GM19372 (cell line): ENCODE data around the gene PRDX6.
"Not testable (repeated sequence)": the region's sequence is repeated elsewhere in the genome, so short reads cannot be mapped to it uniquely, and the experiment has no call there.

ENCODE experiments used
- ATAC-seq: cut with Tn5 transposase; IDR thresholded peaks from one replicate; pipeline ENCODE4 v1.9.1; 2021; ENCODE audit warnings: mild to moderate bottlenecking, low read depth, moderate library complexity; ENCODE audit not compliant: unreplicated experiment

PRDX6 gene

DNA sequence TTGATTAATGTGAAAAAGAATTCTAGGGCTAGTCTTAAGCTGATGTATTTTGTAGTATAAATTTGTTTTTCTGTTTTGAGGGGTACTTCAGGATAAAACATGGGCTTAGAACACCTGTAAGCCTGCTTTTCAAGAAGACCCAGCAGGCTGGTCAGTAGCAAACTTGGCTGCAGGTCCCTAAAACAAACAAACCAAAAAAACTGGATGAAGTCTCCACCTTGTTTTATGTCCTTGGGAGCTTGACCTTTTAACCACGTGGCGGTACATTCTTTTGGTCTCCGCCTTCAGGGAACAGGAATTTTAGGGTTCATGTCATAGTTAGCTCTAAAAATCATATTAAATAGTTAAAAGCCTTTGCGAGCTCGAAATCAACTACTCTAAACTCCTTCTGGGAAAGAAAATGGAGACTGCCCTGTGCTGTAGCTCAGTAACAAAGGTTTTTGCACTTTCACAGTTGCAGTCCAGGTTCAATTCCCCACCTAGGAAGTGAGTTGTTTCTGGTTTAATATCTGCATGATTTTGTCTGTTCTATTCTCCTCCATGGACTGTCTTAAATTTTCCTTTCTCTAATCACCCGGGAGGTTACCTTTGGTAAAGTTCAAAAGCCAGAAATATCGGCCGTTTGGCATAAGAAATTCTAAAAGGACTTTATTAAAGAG, 18.6 kb downstream of the PRDX6 start:
- ATAC-seq = no peak

DNA sequence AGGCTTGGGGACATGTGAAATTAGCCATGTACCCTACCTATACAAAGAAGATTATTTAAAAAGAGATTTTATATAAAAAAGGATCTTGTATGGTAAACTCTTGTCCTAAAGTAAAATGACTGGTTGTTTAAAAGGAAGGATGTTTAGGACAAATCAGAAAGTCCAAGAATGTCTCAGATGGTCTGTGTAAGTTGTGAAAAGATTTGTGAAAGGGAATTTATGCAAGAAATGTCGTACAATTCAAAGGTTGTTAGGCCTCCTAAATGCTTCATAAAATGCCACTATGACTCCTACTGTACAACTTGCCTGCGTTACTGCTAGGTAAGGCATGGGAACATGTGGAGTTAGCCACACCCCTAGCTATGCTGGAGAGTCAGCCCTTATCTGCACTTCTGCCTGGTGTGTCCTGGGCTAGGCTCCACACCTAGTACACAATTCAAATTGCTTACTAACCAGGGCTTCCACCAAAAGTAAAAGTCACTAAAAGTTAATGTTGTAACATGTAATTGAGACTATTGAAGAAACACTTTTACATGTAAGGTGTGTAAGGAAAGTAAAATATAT, 19.7 kb downstream of the PRDX6 start:
- ATAC-seq = no peak

DNA sequence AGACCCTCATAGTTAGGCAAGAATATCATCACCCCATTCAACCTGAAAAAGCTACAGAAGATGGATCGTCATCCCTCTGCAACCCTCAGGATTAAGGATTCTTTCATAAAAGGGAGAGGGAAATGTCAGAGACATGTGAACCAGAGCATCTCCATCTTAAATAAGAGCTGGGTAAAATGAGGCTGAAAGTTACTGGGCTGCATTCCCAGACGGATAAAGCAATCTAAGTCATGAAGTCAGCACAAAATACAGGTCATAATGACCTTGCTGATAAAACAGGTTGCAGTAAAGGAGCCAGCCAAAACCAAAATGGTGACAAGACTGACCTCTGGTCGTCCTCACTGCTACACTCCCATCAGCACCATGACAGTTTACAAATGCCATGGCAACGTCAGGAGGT, 22.6 kb downstream of the PRDX6 start:
- no peak for ATAC-seq

DNA sequence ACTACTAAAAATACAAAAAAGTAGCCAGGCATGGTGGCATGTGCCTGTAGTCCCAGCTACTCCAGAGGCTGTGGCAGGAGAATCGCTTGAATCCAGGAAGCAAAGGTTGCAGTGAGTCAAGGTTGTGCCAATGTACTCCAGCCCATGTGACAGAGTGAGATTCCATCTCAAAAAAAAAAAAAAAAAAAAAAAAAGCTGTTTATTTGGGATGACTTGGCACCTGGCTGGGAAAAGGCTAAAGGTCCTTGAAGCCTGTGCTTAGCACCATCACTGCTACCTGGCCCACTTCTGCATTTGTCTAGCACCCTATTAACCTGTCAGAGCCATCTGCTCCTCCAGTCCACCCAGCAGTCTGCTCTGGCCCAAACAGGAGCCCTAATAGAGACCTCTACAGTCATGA, 25.0 kb downstream of the PRDX6 start:
- ATAC-seq = no peak

DNA sequence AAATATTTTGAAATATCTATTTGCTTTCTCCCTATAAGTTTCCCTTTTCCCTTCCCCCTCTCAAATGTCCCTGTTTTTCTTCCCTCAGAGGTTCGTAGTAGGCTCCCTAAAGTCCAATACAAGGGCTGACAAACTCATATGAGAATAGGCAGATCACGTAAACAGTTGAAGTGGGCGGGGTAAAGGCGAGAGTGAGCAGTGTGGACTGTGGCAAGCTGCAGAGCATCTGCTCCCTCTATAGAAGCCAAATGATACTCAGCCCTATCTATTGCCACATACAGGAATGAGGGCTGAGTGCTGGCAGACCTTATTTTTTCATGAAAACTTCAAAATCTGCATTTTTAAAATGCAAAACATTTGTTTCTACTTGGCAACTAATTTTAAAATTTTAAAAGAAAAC, 26.3 kb downstream of the PRDX6 start:
- no peak for ATAC-seq

DNA sequence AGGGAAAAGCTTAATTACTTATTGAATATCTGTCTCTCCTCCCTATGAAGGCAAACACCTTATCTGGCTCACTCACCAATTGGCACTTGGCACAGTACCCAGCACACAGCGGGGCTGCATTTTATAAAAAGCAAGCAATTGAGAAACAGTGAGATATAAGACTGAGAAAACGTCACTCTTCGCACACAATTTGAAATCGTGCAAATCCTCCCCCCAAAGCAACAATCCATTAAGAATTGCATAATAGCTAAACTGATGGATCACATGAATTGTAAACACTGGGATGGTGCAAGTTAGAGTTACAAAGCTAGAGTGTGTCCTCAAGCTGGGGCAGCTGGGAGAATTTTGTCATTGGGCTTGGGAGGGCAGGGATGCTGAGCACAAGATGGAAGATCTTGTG, 27.1 kb downstream of the PRDX6 start:
- no peak for ATAC-seq

DNA sequence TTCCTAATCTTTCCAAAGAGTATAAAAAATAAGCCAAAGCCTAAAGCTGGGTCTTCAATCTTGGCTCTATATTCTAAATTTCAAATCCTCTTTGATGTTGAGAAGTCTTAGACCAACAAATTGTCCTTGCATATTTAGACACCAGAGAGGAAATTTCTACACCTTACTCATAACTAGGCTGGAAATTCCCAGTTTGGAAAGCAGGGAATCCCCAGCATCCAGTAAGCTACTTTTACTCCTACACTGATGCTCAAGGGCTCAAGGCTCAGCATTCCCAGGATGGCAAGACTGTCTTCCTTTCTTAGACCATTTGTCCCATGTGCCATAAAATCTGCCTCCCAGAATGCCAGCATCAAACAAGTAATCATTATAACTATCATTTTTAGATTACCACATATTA, 28.3 kb downstream of the PRDX6 start:
- no peak for ATAC-seq

DNA sequence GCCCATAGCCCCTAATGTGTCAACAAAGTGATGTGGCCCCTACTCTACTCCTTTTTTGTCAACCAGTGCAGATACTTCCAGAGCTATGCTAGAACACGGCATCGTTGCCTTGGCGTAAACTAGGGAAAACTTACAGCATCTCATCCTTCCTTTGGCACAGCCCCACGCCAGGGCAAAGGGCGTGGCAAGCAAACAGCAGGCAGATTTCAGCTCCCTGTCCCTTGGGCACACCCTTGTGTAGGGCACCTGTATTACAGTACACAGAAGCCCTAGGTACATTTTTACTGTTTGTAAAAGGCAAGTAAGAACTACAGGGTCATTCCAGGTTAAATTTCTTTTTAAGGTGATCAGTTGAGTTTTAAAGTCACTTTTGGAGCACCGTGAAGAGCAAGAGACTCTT, 29.3 kb downstream of the PRDX6 start:
- no peak for ATAC-seq

DNA sequence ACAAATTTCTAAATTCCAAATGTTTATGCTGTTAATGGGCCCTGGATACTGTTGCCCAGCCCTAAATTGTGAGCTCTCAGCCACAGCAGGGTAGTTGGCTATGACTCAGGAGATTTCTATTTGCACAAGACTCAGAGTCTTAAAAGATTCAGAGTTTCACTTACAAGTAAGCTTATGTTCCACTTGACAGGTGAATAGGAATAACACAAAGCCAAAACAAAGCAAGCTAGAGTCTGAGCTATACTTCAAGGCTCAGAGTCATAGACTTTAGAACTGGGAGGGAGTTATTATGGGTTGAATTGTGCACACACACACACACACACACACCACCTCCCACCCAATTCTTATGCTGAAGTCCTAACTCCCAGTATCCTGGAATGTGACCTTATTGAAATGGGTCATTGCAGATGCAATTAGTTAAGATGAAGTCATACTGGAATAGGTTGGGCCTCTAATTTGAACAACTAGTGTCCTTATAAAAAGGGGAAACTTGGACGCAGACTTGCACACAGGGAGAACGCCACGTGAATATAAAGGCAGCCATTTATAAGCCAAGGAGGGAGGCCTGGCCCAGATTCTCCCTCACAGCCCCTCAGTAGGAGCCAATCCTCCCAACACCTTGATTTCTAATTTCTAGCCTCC, 30.2 kb downstream of the PRDX6 start:
- ATAC-seq = no peak

DNA sequence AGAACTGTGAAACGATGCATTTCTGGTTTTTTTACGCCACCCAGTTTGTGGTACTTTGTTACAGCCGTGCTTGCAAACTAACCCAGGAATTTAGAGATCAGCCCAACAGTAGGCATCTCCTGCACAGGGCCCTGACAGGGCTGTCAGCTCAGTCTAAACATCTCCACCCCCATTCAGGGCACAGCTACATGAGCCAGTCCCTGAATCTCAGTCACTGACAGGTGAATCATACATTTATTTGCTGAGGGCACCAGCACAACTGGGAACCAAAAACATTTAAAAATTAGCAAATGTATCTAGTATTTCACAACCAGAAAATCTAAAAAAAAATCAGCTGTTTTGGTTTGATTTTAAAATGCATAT, 30.7 kb downstream of the PRDX6 start:
- no peak for ATAC-seq

DNA sequence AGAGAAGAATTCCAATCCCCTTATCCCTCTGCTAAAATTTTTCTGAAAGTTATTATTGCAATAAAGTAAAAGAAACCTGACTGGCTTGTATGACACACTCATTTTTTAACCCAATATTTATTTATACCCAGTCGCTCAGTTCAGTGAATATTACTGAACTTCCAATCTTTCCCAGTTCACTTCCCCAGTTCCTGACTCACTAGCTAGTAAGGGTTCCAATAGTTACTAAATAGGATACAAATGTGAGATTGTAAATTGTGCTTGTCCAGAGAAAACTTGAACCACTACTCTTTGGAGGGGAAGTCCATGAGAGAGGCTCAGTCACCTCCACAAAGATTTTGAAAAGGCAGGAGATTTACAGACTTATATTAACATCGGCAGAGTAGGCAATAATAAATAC, 31.4 kb downstream of the PRDX6 start:
- ATAC-seq = no peak

DNA sequence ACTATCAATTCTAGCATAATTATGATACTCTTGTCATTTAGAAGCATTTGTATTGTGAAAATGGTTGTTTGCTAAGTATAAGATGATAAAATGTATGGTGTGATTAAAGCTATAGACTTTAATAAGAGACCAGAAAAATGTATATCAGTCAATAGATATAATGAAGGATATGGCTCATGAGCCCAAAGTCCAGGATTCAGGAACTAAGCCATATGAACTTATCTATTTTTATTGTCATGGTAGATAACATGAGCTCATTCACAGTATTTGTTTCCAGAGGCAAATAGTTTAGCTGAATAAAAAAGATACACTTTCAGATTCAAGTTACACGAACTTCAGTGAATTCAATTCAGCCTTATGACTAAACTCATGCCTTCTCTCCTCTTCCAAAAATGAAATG, 32.7 kb downstream of the PRDX6 start:
- ATAC-seq = no peak

DNA sequence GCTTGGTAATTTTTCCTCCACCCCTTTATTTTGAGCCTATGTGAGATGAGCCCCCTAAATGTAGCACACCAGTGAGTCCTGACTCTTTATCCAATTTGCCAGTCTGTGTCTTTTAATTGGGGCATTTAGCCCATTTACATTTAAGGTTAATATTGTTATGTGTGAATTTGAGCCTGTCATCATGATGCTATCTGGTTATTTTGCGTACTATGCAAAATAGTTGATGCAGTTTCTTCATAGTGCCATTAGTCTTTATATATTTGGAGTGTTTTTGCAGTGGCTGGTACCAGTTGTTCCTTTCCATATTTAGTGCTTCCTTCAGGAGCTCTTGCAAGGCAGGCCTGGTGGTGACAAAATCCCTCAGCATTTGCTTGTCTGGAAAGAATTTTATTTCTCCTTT, 37.4 kb downstream of the PRDX6 start:
- not testable (repeated sequence) for ATAC-seq

DNA sequence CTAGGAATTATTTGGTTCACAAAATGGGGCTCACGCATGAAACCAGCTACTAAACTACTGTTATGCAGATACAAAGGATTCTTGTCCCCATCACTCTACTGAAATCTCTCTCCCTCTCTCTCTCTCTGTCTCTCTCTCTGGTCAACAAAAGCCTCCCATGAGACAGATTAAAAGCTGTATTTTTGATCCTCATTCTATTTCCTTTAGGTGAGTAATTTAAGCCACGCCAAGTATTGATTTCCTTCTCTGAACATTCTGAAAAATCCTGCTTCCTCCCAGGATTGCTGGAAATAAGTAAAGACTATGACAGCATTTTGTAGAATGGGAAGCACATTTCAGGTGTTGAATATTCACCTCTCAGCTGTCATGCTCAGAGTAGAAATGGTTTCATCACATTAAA, 43.7 kb downstream of the PRDX6 start:
- no peak for ATAC-seq

DNA sequence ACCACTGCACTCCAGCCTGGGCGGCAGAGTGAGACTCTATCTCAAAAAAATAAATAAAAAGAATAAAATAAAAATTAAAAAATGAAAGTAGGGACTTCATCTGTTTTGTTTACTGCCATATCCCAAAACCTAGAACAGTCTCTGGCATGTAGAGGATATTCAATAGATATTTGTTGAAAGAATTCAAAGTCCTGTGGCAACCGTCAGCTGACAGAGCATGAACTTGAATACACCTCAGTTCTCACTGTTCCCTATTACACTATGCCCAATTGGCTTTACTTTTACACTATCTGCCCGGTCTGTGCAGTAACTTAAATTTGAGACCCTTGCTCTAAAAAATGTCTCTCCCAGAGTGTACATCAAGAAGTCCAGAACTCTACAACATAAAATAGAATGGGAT, 46.2 kb downstream of the PRDX6 start:
- no peak for ATAC-seq

DNA sequence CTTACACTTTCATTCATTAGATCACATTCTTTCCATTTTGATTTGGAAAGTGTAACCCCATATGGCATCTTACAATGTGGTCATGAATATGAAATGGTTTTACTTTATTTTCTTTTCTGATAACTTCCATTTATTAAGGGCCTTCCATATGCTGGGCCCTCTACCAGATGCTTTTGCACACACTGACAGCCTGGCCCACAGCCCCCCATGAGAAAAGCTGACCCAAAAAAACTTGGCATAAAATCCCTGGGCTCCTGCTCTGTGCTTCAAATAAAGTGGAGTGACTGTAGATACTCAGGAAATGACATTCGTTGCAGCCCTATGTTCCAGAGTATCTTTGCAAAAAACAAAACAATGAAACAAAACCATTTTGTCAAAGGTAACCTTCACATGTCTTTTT, 48.8 kb downstream of the PRDX6 start:
- no peak for ATAC-seq

DNA sequence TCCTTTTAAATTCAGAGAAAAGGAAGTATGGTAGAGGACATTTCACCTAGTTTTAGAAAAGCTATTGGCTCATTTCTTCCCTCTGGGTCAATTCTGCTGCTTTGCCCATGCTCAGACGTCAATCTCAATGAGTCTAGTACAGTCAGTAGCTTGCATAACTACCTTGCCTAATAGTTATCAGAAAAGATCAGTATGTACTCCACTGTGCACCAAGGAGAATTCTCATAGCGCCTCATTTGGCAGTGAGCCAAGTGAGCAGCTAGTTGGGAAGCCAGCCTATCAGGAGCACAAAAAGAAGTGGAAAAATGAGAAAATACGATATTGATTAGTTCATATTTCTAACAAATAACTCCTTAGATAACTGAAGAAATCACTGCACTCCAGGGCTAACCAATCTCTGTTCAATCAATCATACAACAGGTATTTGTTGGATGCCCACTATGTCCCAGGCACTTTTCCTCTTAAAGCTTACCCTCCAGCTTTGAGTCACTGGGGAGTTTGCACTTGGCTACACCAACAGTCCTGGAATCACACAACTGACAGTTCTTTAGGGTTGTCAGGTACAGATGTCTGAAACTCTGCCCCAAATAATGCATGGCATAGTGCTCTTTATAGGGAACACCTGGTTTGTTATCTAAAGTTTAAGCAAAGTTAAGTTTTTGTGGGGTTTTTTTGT, 50.2 kb downstream of the PRDX6 start:
- ATAC-seq = no peak

DNA sequence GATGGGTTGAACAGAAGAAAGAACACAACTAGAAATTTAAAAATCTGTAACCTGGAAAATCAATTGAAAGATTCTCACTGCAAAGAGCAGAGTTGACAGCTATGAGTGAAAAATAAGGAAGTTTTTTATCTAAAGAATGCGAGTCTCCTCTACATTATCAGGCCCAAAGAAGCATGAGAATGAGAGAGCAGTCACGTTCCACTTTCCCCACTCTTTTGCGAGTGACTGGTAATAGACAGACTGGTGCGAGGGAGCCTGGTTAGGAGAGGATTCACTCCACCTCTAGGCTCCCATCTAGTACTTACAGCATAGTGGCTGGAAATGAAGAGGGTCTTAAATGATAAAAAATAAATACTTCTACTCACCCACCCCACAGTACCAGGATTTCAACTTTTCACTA, 52.0 kb downstream of the PRDX6 start:
- no peak for ATAC-seq

DNA sequence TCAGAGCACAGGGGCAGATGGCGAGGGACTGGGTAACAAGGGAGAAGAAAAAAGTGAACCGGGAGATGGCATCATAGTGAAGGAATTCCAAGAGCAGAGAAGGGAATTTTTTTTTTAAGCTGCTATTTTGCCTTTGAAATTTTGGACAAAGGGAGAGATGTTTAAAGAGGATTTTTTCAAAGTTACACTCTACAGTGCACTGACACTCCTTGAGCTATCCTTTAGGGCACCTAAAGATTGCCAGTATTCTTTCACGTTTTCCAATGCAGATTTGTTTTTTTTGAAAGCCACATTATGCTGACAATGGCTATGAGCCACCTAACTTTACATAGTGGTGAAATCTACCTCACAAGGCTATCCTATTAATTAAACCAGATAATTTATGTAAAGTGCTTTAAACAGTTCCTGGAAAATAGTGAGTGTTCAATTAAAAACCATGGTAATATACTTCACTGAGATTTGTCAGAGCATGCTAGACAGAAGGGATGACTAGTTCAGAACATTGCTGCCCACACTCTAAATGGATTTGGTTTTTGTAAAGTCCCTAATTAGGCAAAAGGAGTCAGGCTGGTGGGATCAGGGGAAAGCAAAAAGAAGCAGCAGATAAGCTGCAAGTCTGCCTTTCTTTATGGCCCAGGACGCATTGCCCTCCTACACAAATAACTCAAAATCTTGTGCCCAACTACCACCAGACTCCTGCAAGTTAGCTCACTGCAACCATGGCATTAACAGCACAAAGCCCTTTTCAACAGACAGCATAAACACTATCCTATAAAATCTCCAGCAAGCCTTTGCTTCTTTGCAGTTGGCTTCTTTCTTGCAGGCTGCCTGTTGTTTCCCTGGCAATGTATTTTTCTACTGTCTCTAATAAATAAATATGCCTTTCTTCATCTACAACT, 53.9 kb downstream of the PRDX6 start:
- no peak for ATAC-seq

DNA sequence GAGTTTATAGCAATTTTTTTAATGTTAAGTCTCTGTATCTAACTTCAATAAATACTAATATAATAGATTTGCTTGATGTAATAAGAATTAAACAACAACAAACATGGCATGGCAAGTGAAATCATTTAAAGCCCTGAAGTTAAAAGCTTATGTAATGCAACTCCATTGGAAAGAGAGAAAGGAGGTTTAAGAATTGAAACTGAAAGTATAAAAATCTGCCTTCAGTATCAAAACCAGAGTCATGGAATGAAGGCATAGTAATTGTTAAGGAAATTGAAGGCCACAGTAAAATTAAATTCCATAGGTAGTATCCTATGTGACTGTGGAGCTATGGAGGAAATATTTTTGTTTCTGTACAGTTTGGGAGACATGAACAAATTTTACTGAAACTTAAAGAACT, 55.1 kb downstream of the PRDX6 start:
- no peak for ATAC-seq

DNA sequence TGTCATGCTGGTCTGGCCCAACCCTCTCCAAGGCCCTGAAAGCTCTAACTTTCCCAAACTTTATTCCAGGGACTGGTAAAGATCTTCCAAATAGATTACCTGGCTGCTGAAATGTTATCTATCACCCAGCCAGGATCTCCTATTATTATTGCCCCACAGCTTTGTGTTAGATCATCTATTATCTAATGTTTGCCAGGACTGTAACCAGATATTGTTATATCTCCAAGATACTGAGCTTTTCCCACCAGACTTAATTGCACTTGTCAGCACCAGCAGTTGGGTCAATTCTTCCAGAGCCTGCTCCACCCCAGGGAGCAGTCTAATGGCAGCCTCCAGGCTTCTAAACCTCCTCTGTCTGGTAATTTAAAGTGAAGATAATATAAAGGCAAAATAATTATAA, 59.1 kb downstream of the PRDX6 start:
- ATAC-seq = no peak
